NCI-H345 treated with DMSO at 0.1 percent for 48 hours (cell line): ENCODE data around the gene ELMO3.

ENCODE experiments used
- DNase-seq: peaks from one replicate; lab custom pipeline; 2025; ENCODE audit not compliant: unreplicated experiment; lab: John Stamatoyannopoulos, UW

ELMO3 gene, protein sequence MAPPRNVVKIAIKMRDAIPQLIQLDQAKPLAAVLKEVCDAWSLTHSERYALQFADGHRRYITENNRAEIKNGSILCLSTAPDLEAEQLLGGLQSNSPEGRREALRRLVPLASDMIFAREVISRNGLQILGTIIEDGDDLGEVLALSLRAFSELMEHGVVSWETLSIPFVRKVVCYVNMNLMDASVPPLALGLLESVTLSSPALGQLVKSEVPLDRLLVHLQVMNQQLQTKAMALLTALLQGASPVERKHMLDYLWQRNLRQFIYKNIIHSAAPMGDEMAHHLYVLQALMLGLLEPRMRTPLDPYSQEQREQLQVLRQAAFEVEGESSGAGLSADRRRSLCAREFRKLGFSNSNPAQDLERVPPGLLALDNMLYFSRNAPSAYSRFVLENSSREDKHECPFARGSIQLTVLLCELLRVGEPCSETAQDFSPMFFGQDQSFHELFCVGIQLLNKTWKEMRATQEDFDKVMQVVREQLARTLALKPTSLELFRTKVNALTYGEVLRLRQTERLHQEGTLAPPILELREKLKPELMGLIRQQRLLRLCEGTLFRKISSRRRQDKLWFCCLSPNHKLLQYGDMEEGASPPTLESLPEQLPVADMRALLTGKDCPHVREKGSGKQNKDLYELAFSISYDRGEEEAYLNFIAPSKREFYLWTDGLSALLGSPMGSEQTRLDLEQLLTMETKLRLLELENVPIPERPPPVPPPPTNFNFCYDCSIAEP

DNA sequence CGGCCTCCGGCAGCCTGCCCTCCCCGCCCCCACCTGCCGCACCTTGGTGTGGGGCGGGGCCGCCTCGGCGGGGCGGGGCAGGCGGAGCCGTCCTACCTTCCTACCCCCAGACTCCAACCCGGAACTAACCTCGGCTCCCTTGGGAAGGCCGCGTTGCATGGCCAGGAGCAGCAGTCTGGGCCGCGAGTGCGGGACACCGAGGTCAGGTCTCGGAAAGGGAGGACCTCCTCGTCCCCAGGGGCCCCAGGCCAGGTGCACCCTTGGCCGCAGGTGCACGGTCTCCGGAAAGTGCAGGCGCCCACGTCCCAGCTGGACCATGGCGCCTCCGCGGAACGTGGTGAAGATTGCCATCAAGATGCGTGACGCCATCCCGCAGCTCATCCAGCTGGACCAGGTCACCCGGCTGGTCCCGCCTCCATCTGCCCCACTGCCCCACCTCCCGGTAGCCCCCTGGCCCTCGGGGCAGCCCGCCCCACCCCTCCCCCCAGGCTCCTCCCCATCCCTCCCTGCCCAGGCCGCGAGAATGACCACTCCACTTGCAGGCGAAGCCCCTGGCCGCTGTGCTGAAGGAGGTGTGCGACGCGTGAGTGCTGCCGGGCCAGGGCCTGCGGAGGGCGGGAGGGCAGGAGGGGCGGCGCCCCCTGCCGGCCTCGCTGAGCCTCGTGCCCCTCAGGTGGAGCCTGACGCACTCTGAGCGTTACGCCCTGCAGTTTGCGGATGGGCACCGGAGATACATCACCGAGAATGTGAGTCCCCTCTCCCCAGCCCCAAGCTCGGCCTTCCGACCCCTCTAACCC lies at the start of gene ELMO3:
Gene ELMO3, plus strand, starts transcription at position 121 of the 797 bp plus-strand sequence. Its CDS starts 196 bp downstream, at position 317.
- DNase-seq: peak; percentile 17

DNA sequence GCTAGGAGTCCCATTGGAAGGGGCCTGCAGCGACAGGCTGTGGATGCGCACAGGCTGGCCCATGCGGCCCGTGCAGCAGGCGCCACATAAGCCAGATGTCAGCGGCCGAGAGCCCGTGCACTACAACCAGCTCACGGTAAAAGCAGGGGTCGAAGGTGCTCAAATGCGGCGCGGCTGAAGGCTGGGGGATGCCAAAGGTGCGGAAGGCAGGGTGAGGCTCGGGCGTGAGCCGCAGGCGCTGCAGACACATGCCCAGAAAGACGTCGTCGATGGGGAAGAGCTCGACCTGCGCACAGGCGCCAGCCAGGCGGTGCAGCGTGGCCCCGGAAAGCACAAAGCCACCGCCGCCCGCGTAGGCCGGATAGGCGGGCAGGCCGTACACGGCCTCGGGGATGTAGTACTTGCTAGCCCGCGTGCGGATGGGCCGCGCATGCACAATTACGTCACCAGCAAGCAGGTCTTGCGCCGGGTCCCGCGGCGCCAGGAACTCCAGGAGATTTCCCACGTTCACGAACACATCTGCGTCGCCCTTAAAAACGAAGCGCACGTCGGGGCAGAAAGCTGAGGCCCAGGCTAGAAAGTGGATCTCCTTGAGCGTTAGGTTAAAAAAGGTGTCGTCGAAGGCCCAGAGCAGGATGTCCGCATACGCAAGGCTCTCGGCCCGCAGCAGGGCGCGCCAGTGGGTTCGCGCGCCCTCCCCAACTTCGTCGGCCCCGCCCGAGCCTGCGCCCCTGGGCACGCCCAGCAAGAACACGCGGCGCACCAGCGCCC lies 49.5 kb upstream of the ELMO3 start:
- DNase-seq: no peak

DNA sequence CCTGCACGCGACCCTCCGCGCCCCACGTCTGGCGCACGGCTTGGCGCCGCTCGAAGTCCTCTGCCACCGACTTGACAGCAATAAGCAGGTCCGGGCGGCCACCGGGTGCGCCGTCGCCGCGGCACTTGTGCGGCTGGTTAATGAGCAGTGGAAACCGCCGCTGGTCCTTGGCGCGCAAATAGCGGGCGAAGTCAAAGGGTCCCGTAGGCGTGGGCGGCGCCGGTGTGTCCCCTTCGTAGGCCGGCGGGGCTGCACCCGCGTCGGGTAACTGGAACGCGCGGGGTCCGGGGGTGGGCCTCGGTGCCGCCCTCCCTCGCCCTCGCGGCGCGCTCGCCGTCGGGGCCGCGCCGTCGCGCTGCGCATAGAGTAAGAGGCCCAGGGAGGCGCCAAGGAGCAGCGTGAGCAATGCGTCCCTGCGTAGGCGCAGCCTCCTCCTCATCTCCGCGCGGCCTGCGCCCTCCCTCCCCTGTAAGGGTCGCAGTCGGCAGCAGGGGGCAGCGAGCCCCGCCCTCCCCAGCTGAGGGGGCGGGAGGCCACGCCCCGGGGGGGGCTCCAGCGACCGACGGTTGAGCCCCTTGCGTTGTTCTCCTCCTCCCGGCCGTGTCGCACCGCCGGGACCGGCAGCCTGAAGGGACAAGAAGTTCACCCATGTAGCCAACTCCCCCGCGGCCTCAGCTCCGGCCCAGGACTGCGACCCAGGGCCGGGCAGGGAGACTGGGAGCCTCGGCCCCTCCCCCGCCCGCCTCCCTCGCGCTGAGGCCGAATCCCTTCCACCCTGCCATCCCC lies 48.7 kb upstream of the ELMO3 start:
- DNase-seq: no peak

DNA sequence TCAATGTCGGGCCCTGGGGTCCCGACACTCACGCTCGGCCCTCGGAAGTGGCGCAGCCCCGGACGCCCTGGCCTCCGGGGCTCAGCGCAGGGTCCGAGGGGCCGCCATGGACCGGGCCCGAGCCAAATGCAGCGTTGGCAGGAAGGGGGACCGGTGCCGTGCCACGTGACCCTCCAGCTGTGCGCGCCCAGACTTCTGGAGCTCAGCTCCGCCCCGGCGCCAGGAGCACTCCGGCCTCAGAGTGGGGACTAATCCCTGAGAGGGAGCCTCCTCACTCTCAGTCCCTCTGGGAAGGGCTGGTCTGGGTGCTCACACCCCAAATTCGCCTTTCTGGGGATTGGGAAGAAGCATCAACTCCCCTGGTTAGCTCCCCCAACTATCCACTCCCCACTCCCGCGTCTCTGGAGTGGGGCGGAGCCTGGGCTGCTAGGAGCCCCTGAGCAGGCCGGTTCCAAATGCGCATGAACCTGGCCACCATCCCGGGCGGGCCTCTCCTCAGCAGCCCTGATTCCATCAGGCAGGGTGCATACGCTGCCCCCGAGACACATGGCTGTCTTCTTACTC lies 48.0 kb upstream of the ELMO3 start, which contains the start of gene B3GNT9:
Gene B3GNT9, minus strand, starts transcription at position 166 of the 564 bp plus-strand sequence. CDS start 513 bp downstream, outside the sequence.
- no peak for DNase-seq

DNA sequence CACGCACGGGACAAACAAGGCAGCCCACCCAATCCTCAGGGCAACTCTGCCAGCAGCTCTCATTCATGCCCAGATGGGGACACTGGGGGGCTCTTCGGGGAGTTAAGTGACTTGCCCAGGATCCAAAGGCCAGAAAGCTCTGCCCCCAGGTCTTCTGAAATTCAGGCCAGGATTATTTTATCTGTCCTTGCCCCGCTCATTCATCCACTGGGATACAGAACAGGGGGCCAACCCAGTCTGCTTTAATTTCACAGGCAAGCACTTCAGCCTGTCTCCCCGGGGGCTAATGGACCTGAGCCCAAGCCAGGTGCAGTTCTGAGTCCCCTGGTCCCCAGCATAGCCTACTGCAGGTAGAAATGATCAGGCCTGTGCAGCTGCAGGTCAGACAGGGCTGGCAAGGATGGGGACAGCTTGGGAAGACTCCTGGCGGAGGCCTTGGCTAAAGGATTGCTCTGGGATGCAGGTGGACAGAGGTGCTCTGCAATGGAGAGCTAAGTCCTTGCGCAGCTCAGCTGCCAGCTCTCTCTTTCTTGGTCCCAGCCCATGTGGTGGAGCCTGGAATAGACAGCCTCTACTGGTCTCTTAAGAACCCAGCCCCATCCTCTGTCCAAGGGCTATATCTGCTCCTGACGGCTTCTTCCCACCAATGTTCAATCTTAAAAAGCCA lies 47.4 kb upstream of the ELMO3 start:
- DNase-seq: no peak

- DNase-seq: no peak
These were observed 44.2 kb upstream of the ELMO3 start for GRCh38 chr16:67154578-67155294.

DNA sequence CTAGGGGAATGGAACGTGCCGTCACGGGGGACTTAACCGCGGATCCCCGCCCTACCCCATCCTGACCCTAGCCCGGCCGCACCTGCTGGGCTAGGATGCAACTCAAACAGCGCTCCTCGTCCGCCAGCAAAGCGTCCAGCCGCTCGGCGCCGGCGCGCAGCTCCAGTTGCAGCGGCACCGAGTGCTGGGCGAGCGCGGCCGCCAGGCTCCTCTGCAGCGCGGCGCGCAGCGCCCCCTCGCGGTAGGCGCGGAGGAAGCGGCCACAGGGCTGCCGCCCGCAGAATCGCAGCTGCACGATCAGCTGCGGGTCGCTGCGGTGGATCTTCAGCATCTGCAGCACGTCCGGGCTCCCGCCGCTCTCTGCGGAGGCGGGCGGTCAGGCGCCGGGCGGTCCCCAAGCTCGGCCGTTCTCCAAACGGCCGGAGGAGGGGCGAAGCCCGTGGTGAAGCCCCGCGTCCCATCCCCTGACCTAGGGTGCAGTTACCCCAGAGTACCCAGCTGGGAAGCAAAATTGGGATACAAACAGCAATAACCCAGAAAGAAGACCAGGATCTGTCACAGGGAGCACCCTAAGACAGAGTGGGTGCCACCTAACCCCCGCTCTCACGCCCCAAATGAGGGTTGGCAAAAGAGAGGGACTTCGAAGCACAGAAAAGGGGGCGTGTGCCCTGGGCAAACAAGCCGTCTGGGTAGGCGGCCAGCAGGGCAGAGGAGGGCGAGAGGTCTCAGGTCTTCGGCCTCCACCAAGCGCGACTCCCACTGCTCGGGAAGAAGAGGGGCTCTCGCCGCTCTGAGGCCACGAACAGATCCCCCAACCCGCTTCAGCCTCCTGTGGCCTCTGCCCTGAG lies 43.4 kb upstream of the ELMO3 start:
- DNase-seq: no peak

DNA sequence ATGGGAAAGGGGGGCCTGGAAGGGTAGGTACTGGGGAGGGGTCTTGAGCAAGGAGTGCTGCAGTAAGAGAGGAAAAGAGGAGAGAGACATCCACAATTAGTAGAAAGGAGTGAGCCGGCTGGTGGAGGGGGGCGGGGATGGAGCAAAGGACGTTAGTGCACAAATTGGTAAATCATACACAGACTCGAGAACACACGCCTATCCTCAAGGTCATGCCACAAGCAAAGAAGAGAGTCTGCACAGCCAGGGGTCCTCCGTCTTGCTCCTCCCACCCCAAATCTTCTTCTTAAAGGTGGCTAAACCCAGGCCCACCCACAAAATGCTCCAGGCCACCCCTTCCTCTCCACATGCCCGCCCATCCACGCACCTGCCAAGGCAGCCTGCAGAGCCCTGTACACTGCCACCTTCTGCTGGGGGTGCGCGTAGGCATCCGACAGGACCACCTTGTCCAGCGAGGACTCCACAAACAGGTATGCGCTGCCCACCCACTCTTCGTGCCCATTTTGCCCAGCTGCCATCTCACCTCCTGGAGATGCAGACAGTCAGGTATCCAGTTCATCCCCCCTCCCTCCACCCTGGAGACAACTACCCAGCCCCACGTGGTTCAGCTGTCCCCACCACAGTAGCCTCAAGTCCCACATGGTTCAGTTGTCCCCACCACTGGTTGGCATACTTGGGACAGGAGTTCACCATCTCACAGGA lies 42.6 kb upstream of the ELMO3 start:
- no peak for DNase-seq

- no peak for DNase-seq
These were observed 41.7 kb upstream of the ELMO3 start for GRCh38 chr16:67157106-67157748.

GRCh38 chr16:67157892-67158635 lies 40.9 kb upstream of the ELMO3 start:
- DNase-seq: no peak

DNA sequence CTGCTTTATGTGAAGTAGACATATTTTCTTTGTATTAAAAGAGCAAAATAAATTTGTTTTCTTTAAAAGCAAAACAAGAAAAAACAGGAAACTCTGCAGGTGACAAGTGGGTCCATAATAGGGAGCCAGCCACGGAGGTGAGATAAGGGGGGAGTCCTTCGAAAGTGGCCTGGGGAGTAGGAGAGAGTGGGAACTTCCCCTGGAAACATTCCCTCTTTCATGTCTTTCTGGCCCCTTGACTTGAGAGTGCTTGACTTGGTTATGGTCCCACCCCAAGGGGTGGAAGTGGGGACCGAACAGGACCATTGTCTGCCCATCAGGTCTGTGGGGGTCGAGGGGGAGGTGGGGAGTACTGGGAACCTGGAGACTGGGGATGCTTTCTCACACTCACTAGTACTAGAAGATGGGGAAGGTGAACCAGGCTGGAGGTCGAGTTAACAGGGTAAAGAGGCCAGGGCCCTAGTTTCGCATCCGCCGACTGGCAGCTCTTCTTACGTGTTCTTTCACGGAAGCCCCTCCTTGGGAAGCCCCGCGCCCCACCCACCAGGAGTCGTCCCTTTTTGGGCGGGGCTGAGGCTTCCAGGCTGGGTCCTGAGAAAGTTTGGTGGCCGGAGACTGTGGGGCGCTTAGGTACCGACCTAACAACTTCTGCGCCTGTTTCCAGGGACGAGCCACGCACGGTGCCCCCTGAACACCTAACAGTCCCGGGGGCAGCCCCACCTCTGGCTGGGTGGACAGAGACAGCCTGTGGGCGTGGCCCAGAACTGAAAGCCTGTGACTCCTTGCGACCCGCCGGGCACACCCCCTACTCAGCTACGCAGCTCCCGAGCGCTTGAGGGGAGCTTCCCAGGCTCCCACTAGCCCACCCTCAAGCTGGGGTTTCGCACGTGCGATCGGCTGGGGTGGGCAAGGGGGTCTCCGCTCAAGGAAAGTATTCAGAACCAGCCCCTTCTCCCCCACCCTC lies 40.0 kb upstream of the ELMO3 start:
- no peak for DNase-seq

DNA sequence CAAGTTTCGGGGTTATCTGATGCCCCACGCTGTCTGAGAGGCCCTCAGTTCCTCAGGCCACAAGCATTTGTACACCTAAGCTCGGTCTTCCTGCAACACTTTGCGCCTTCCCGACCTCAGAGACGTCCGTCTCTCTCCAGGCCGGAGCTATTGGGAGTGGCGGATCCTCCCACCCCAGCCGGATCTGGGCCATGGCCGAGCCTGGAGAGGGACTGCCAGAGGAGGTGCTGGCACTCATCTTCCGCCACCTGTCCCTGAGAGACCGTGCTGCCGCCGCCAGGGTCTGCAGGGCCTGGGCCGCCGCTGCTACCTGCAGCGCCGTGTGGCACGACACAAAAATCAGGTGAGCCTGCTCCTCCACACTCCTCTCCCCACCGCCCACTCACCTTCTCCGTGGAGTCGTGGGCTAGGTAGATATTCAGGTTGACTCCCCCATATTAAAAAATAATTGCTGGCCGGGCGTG lies 37.3 kb upstream of the ELMO3 start:
- no peak for DNase-seq

- no peak for DNase-seq
These were observed 36.3 kb upstream of the ELMO3 start for GRCh38 chr16:67162506-67163163.
